K562 (cell line): Measurements from ENCODE around the gene DNAJB13. TPM values are rescaled to one million over a fixed set of nuclear protein-coding genes. Genes with fewer than 3 reads are reported as not detected.

Source experiments
- ATAC-seq: fragments of 200-7000 bp; cut with Tn5 transposase; 3 replicates; pipeline ENCODE4 v1.9.1; 2020; ENCODE audit warnings: moderate library complexity
- BruUV-seq: library from RNA; stranded (reverse); fragments of 400-500 nt; replicated peaks from 2 replicates; lab custom pipeline; 2021; lab: Mats Ljungman, UMichigan
- CTCF ChIA-PET: fragments of 300-600 bp; formaldehyde crosslinking; extraction: SDS; loops from one replicate; lab custom pipeline; 2021; ENCODE audit warnings: low intra/inter-chr PET ratio; lab: Yijun Ruan, JAX
- POLR2A ChIA-PET: fragments of 300-600, 350-650 bp; sonication (Branson Sonifier 250); formaldehyde crosslinking; extraction: SDS; loops from one replicate; lab custom pipeline; 2021; ENCODE audit warnings: antibody characterized with exemption, inconsistent platforms; lab: Yijun Ruan, JAX
- DNase-seq, 4 experiments: peaks; one replicate each; pipeline versions ENCODE4 v3.0.0 to v3.0.0-alpha.2; 2011 to 2018; ENCODE audit warnings: low spot score in 3 of 4, mixed read lengths in 3 of 4; ENCODE audit errors: extremely low read depth in 1 of 4
- FAIRE-seq: peaks from 2 replicates; lab custom pipeline; 2011; peaks lifted over from hg19 to GRCh38; lab: Jason Lieb, UNC
- H2AFZ ChIP-seq: 2 replicates; pipeline ENCODE4 v1.6.0; 2011; ENCODE audit warnings: low read depth, low read length, control low read depth, inconsistent platforms
- H3K27ac ChIP-seq: fragments of 200-600 bp; 3 replicates; pipeline ENCODE4 v1.8.0; 2011; ENCODE audit warnings: low read depth, mild to moderate bottlenecking, control low read depth, inconsistent platforms, low read length, moderate library complexity, mixed read lengths; ENCODE audit errors: extremely low read depth
- H3K27me3 ChIP-seq, 2 experiments: fragments of 300-600 bp in 1 of 2; 2 replicates in 1 of 2; 3 replicates in 1 of 2; pipeline versions ENCODE4 v1.6.0 to v1.8.0; 2011; ENCODE audit warnings: inconsistent platforms in 2 of 2, low read length in 2 of 2, mild to moderate bottlenecking in 1 of 2, mixed read lengths in 1 of 2, moderate library complexity in 1 of 2; ENCODE audit not compliant: control insufficient read depth in 2 of 2, insufficient read depth in 2 of 2
- H3K36me3 ChIP-seq: fragments of 300-600 bp; 3 replicates; pipeline ENCODE4 v1.8.0; 2011; ENCODE audit warnings: mild to moderate bottlenecking, low read length, inconsistent platforms; ENCODE audit not compliant: control insufficient read depth, insufficient read depth
- H3K4me1 ChIP-seq, 2 experiments: fragments of 200-600 bp in 1 of 2; replicated peaks in 1 of 2; 2 replicates in 1 of 2; 3 replicates in 1 of 2; pipeline versions ENCODE4 v1.5.1 to v1.8.0; 2011; ENCODE audit warnings: inconsistent platforms in 2 of 2, low read length in 2 of 2, mild to moderate bottlenecking in 1 of 2, mixed read lengths in 1 of 2, moderate library complexity in 1 of 2; ENCODE audit not compliant: control insufficient read depth in 2 of 2, insufficient read depth in 2 of 2
- H3K4me2 ChIP-seq: 2 replicates; pipeline ENCODE4 v1.6.1; 2011; ENCODE audit warnings: low read length, control low read depth, inconsistent platforms, mixed read lengths; ENCODE audit not compliant: insufficient read depth
- H3K4me3 ChIP-seq: fragments of 200-600 bp; sonication (generic), shearing (Covaris generic); 2 replicates; pipeline ENCODE4 v1.5.1; 2016; ENCODE audit warnings: control low read depth, inconsistent platforms
- H3K79me2 ChIP-seq: fragments of 200-600 bp; 3 replicates; pipeline ENCODE4 v1.8.0; 2011; ENCODE audit warnings: low read length, inconsistent platforms; ENCODE audit not compliant: control insufficient read depth, insufficient read depth
- H3K9ac ChIP-seq, 2 experiments: 2 replicates each; pipeline versions ENCODE4 v1.6.0 to v1.6.1; 2011; ENCODE audit warnings: low read depth in 2 of 2, low read length in 2 of 2, control low read depth in 1 of 2, inconsistent platforms in 1 of 2, mild to moderate bottlenecking in 1 of 2, mixed read lengths in 1 of 2; ENCODE audit not compliant: insufficient read depth in 1 of 2
- H3K9me1 ChIP-seq: one replicate; pipeline ENCODE4 v1.6.0; 2011; ENCODE audit warnings: inconsistent platforms, mild to moderate bottlenecking, low read length, moderate library complexity; ENCODE audit not compliant: control insufficient read depth, insufficient read depth
- H3K9me3 ChIP-seq: replicated peaks from 2 replicates; pipeline ENCODE4 v1.5.1; 2011; ENCODE audit warnings: low read depth, low read length, inconsistent platforms; ENCODE audit not compliant: control insufficient read depth, insufficient read depth
- H4K20me1 ChIP-seq: replicated peaks from 2 replicates; pipeline ENCODE4 v1.6.1; 2011; ENCODE audit warnings: low read length, inconsistent platforms, mixed read lengths; ENCODE audit not compliant: control insufficient read depth, insufficient read depth
- CBFA2T3 ChIP-seq: fragments of 450-650 bp; IDR thresholded peaks from 2 replicates; pipeline ENCODE4 v1.6.1; 2017
- EP400 ChIP-seq: fragments of 450-650 bp; IDR thresholded peaks from 2 replicates; pipeline ENCODE4 v1.6.1; 2017; ENCODE audit warnings: antibody characterized with exemption, mild to moderate bottlenecking, moderate library complexity
- FOXM1 ChIP-seq, 2 experiments: fragments of 450-650 bp in 1 of 2; sonication (generic) in 1 of 2; formaldehyde crosslinking in 1 of 2; IDR thresholded peaks; 2 replicates each; pipeline versions ENCODE4 v1.6.1 to v1.9.0; 2017 to 2022; ENCODE audit warnings: low read depth in 2 of 2, mild to moderate bottlenecking in 2 of 2, missing genetic modification reagents in 1 of 2, moderate library complexity in 1 of 2
- HCFC1 ChIP-seq: IDR thresholded peaks from 2 replicates; pipeline ENCODE4 v1.6.1; 2012; ENCODE audit warnings: low read depth, low read length, improper control_type of control experiment
- HNRNPL ChIP-seq: fragments of 200-400 bp; formaldehyde crosslinking; IDR thresholded peaks from 2 replicates; pipeline ENCODE4 v1.6.1; 2017; ENCODE audit warnings: low read depth, mild to moderate bottlenecking, low read length
- LCOR ChIP-seq: sonication (generic); formaldehyde crosslinking; IDR thresholded peaks from 2 replicates; pipeline ENCODE4 v1.8.0; 2022; ENCODE audit warnings: mild to moderate bottlenecking, missing genetic modification reagents
- MCM7 ChIP-seq, 2 experiments: fragments of 450-650 bp; IDR thresholded peaks; 2 replicates each; pipeline ENCODE4 v1.6.1; 2016 to 2018
- NCOR1 ChIP-seq: fragments of 450-650 bp; IDR thresholded peaks from 2 replicates; pipeline ENCODE4 v1.6.1; 2016; ENCODE audit warnings: mild to moderate bottlenecking, moderate library complexity
- RBFOX2 ChIP-seq: fragments of 200-400 bp; formaldehyde crosslinking; IDR thresholded peaks from 2 replicates; pipeline ENCODE4 v1.6.1; 2017; ENCODE audit warnings: low read depth, mild to moderate bottlenecking, low read length, moderate library complexity
- SMARCA4 ChIP-seq: fragments of 450-650 bp; IDR thresholded peaks from 2 replicates; pipeline ENCODE4 v1.6.1; 2016
- ZNF146 ChIP-seq: IDR thresholded peaks from one replicate; pipeline ENCODE4 v1.6.1; 2018; ENCODE audit warnings: missing compliant biosample characterization; ENCODE audit not compliant: unreplicated experiment
- ZNF165 ChIP-seq: fragments of 250-450 bp; sonication (Bioruptor Pico); IDR thresholded peaks from 2 replicates; pipeline ENCODE4 v1.4.0; 2020; ENCODE audit warnings: borderline replicate concordance
- WGBS: fragments of 100-300 bp; shearing (Covaris generic); methylation state at CpG from one replicate; pipeline ENCODE4 v1.1.6; 2016; ENCODE audit warnings: low coverage, mixed read lengths; ENCODE audit not compliant: insufficient coverage; ENCODE audit errors: missing lambda C conversion rate; 5-methylcytosine and 5-hydroxymethylcytosine counted together
- in situ Hi-C: fragments of 300-500 bp; cut with MboI; formaldehyde crosslinking; loops from 4 replicates; pipeline ENCODE4 v1.15.0; 2018; ENCODE audit warnings: inconsistent platforms, mixed read lengths
- intact Hi-C: fragments of 100-400 bp; cut with micrococcal nuclease; formaldehyde crosslinking; loops from 2 replicates; pipeline ENCODE4 v1.14.2; 2022
- polyA plus RNA-seq, 8 experiments: library from polyadenylated mRNA; depleted of rRNA in 4 of 8; stranded (reverse) in 5 of 8; unstranded in 3 of 8; fragments of >200 nt; fragmentation: Nextera tagmentation in 2 of 8; fragmentation: Illumina TruSeq in 1 of 8; extraction: Ambion mirVana in 2 of 8; extraction: Trizol in 1 of 8; gene quantifications; 2 replicates each; pipeline versions ENCODE4 v1.2.1 to v1.2.3, GENCODE V29; 2011 to 2014; ENCODE audit warnings: inconsistent platforms in 1 of 8, missing spikeins in 1 of 8
- total RNA-seq, 7 experiments: library from RNA; depleted of rRNA in 6 of 7; stranded (reverse); fragments of >200 nt in 6 of 7; fragmentation: Illumina TruSeq in 2 of 7; extraction: Trizol in 2 of 7; gene quantifications; 2 replicates each; pipeline versions ENCODE4 v1.2.1 to v1.2.3, GENCODE V29; 2011 to 2021; ENCODE audit warnings: low replicate concordance in 1 of 7
- TF ChIP-seq, protein P1 (sequence below): sonication (generic); formaldehyde crosslinking; IDR thresholded peaks from 2 replicates; pipeline ENCODE4 v1.9.0; 2022; ENCODE audit warnings: mild to moderate bottlenecking, missing genetic modification reagents
- TF ChIP-seq, protein P2 (sequence below): sonication (generic); formaldehyde crosslinking; IDR thresholded peaks from 2 replicates; pipeline ENCODE4 v1.8.0; 2023; ENCODE audit warnings: mild to moderate bottlenecking, missing genetic modification reagents
- TF ChIP-seq, protein P3 (sequence below), 3 experiments: fragments of 200-800 bp in 1 of 3; sonication (Bioruptor generic) in 1 of 3; sonication (generic) in 1 of 3; formaldehyde crosslinking in 1 of 3; IDR thresholded peaks; 2 replicates each; pipeline versions ENCODE4 v1.6.1 to v1.8.0; 2016 to 2022; ENCODE audit warnings: mild to moderate bottlenecking in 2 of 3, missing compliant biosample characterization in 2 of 3, missing genetic modification characterization in 2 of 3, missing genetic modification reagents in 1 of 3

DNAJB13 gene
- total and polyA plus RNA-seq, 9 of the 15 experiments (the other 6 are each of a cell fraction or from before 2014, with no cell fraction given), result 0.14 TPM; not detected in 8

DNA sequence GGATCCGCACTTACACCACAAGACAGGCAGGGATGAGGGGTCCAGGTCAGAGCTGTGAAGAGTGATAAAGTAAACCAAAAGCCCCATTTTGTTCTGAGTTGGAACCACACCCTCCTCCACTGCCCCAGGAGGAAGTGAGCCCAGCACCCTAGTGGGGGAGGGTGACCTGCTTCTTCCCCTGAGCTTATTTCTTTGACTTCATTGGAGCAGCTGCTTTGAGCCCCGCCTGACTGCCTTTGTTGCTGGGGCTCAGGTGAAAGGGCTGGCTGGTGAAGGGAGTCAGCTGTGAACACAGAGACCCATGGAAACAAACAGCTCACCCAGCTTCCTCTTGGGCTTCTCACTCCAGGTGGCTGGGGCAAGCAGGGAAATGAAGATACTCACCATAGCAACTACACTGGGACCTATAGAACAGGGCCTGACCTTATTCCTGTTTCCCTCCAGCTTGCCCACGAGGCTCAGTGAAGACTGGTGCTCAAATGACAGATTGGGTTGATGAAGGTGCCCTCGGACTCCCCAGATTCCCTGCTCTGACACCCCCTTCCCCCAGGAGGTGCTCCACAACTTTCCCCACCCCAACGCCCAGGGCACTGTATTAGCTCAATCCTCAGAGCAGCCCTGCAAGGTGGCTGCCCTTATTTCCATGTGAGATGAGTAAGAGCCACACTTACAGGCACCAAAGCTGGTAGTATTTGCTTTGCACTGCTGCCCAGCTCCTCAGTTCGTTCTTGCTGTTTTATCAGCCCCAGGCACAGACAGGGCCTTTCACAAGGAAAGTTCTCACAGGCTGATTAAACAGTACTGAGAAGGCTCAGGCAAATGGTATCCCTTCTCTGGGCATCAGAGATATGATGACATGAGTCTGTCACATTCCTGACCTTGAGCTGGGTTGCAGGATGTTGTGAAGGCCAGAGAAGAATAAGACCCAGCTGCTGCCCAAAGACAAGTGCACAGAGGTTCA, 29.5 kb downstream of the DNAJB13 start:
- in situ Hi-C loops, result no loop called here
- ATAC-seq, result peak; percentile 20
- Histone ChIP-seq H3K79me2 (peaks cover 45% of the 10 kb centered on the region), H4K20me1 (no peaks in the 10 kb centered on the region; the same call in 1 of the 2 replicates), H2AFZ (no peak overlapping the region), H3K27ac (peak overlapping the region; percentile 99), H3K4me1 (peaks cover 41 to 67% of the 10 kb centered on the region in 2 experiments), H3K9me3 (no peaks in the 10 kb centered on the region), H3K27me3 (no peaks in the 10 kb centered on the region), H3K9ac (peak overlapping the region; percentile 85 to 96; a peak in 3 of 4 replicates), H3K36me3 (peaks cover 63% of the 10 kb centered on the region), H3K9me1 (peaks cover 3% of the 10 kb centered on the region), H3K4me3 (peak overlapping the region; percentile 67), H3K4me2 (peak overlapping the region; percentile 98)
- peak; percentile 61 for FAIRE-seq
- ChIA-PET CTCF (no interaction called here), POLR2A (interaction anchor here (0.6 to 5.8 kb wide), 17 partner anchors 9 to 376 kb away, joined by 3 to 54 read pairs (median 4); partner anchors contain the start of genes C2CD3 and PPME1)
- intact Hi-C loops, result loop anchor here (5.0 kb wide), 1 partner anchor 192 kb away; the partner anchor contains the start of genes C2CD3 and PPME1
- DNase-seq, result peak; percentile 39 to 88 (median 64)
- no TSS peak for BruUV-seq
- 20% methylated on average over 6 of the region's 6 CpGs for WGBS
- TF ChIP-seq, protein P1, sequence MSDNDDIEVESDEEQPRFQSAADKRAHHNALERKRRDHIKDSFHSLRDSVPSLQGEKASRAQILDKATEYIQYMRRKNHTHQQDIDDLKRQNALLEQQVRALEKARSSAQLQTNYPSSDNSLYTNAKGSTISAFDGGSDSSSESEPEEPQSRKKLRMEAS (CRISPR knock-in tag), result 0 out of 2 replicates have a peak, but pooled peaks have one; percentile 11
- TF ChIP-seq, protein P2, sequence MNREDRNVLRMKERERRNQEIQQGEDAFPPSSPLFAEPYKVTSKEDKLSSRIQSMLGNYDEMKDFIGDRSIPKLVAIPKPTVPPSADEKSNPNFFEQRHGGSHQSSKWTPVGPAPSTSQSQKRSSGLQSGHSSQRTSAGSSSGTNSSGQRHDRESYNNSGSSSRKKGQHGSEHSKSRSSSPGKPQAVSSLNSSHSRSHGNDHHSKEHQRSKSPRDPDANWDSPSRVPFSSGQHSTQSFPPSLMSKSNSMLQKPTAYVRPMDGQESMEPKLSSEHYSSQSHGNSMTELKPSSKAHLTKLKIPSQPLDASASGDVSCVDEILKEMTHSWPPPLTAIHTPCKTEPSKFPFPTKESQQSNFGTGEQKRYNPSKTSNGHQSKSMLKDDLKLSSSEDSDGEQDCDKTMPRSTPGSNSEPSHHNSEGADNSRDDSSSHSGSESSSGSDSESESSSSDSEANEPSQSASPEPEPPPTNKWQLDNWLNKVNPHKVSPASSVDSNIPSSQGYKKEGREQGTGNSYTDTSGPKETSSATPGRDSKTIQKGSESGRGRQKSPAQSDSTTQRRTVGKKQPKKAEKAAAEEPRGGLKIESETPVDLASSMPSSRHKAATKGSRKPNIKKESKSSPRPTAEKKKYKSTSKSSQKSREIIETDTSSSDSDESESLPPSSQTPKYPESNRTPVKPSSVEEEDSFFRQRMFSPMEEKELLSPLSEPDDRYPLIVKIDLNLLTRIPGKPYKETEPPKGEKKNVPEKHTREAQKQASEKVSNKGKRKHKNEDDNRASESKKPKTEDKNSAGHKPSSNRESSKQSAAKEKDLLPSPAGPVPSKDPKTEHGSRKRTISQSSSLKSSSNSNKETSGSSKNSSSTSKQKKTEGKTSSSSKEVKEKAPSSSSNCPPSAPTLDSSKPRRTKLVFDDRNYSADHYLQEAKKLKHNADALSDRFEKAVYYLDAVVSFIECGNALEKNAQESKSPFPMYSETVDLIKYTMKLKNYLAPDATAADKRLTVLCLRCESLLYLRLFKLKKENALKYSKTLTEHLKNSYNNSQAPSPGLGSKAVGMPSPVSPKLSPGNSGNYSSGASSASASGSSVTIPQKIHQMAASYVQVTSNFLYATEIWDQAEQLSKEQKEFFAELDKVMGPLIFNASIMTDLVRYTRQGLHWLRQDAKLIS (CRISPR knock-in tag), result 0 out of 2 replicates have a peak, but pooled peaks have one; percentile 55
- no peak for TF ChIP-seq FOXM1 (IDR thresholded peaks at IDR 0.05; ENCODE audit: low read depth)
- no peak for TF ChIP-seq FOXM1 (CRISPR knock-in tag; IDR thresholded peaks at IDR 0.05; ENCODE audit: low read depth)
- TF ChIP-seq MCM7 (IDR thresholded peaks at IDR 0.05), result no peak
- TF ChIP-seq, protein P3, sequence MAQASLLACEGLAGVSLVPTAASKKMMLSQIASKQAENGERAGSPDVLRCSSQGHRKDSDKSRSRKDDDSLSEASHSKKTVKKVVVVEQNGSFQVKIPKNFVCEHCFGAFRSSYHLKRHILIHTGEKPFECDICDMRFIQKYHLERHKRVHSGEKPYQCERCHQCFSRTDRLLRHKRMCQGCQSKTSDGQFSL (CRISPR knock-in tag; IDR thresholded peaks at IDR 0.05), result no peak
- TF ChIP-seq, protein P3 (tag; IDR thresholded peaks at IDR 0.05), result no peak
- TF ChIP-seq RBFOX2, result peak; percentile 51
- peak; percentile 62; the same call in 1 of the 2 replicates for TF ChIP-seq NCOR1
- TF ChIP-seq ZNF146 (CRISPR knock-in tag), result no peak
- 0 out of 2 replicates have a peak, but pooled peaks have one; percentile 27 for TF ChIP-seq SMARCA4
- TF ChIP-seq HCFC1, result no peak
- no peak for TF ChIP-seq ZNF165 (CRISPR knock-in tag)
- peak; percentile 86 for TF ChIP-seq CBFA2T3
- 0 out of 2 replicates have a peak, but pooled peaks have one; percentile 69 for TF ChIP-seq LCOR (CRISPR knock-in tag)
- no peak for TF ChIP-seq HNRNPL
- TF ChIP-seq EP400, result 0 out of 2 replicates have a peak, but pooled peaks have one; percentile 22
